Measurements from ENCODE around the gene RAC3. TPM values are rescaled to one million over a fixed set of nuclear protein-coding genes. Genes with fewer than 3 reads are reported as not detected.

RAC3 gene
- total and polyA plus RNA-seq, 2 of the 8 experiments (the other 6 are each of a cell fraction or from before 2014, with no cell fraction given): 177 to 299 TPM

DNA sequence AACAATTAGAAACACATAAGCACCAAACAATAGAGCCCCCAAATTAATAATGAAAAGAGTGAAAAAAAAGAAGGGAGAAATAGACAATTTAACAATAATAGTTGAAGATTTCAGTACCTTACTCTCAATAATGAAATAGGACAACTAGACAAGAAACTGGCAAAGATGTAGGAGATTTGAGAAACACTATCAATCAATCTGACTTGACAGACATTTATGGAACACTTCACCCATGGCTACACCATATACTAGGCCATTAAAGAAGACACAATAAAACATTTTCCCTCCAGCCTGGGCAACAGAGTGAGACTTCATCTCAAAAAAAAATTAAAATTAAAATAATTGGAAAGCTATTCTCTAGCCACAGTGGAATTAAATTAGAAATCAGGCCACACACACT lies 39.1 kb downstream of the RAC3 start:
- Histone ChIP-seq H3K27me3 (replicated peaks in 1 of 4; ENCODE audit: control insufficient read depth in 3 of 4, extremely low read depth in 1 of 4, insufficient read depth in 3 of 4, low read length in 3 of 4) (no peaks in the 10 kb centered on the region; a peak in 1 of 7 replicates), H3K4me1 (replicated peaks in 1 of 4; ENCODE audit: control insufficient read depth in 3 of 4, insufficient read depth in 4 of 4, low read length in 3 of 4) (peaks cover 0 to 4% (median 1%) of the 10 kb centered on the region in 4 experiments; a peak in 2 of 7 replicates), H3K36me3 (ENCODE audit: control insufficient read depth in 2 of 4, insufficient read depth in 4 of 4, low read length in 3 of 4) (no peaks in the 10 kb centered on the region), H3K27ac (ENCODE audit: low read depth, low read length) (no peak overlapping the region), H3K4me3 (ENCODE audit: extremely low read depth in 1 of 4, insufficient read depth in 2 of 4, low read depth in 3 of 4, low read length in 4 of 4) (no peak overlapping the region), H3K9me3 (ENCODE audit: insufficient read depth in 2 of 2, low read depth in 1 of 2, low read length in 1 of 2) (no peaks in the 10 kb centered on the region), H2AK5ac (ENCODE audit: low read depth, low read length) (no peak overlapping the region), H2BK20ac (ENCODE audit: low read length) (no peak overlapping the region), H4K91ac (replicated peaks; ENCODE audit: insufficient read length, low read length) (no peak overlapping the region), H2BK15ac (ENCODE audit: low read length) (no peak overlapping the region), H4K5ac (ENCODE audit: insufficient read length, low read depth, low read length) (no peak overlapping the region), H3K23ac (ENCODE audit: insufficient read length) (no peak overlapping the region), H3K9ac (replicated peaks in 1 of 4; ENCODE audit: extremely low read depth in 1 of 4, low read depth in 3 of 4, low read length in 3 of 4) (no peak overlapping the region), H3K79me1 (ENCODE audit: low read depth, low read length) (no peaks in the 10 kb centered on the region), H3K56ac (replicated peaks; ENCODE audit: insufficient read length, low read depth, low read length) (no peak overlapping the region), H2AFZ (ENCODE audit: low read length) (no peak overlapping the region), H3K18ac (ENCODE audit: extremely low read depth, low read length) (no peak overlapping the region), H2BK5ac (ENCODE audit: low read depth, low read length) (no peak overlapping the region), H3K23me2 (ENCODE audit: low read depth, low read length) (no peaks in the 10 kb centered on the region), H3K4ac (replicated peaks; ENCODE audit: insufficient read length, low read depth, low read length) (no peak overlapping the region), H3K14ac (ENCODE audit: insufficient read length) (no peak overlapping the region), H2BK120ac (replicated peaks; ENCODE audit: low read depth, low read length) (no peak overlapping the region), H3K79me2 (ENCODE audit: control insufficient read depth in 1 of 2, insufficient read depth in 2 of 2, low read length in 2 of 2) (no peaks in the 10 kb centered on the region), H4K20me1 (replicated peaks in 1 of 2; ENCODE audit: control insufficient read depth in 1 of 2, insufficient read depth in 2 of 2, low read length in 2 of 2) (no peaks in the 10 kb centered on the region), H4K8ac (ENCODE audit: extremely low read depth, insufficient read depth, low read length) (no peak overlapping the region), H2BK12ac (ENCODE audit: low read depth, low read length) (no peak overlapping the region), H3K4me2 (ENCODE audit: insufficient read depth in 1 of 2, low read depth in 2 of 2, low read length in 2 of 2) (no peak overlapping the region)
- FAIRE-seq (no peak), DNase-seq (ENCODE audit: low read depth in 1 of 2, low spot score in 2 of 2) (no peak)
- ChIA-PET POLR2A (ENCODE audit: partially characterized antibody) (interaction anchor here (16.2 kb wide), 1 partner anchor 15 kb away, joined by 161 read pairs; the partner anchor contains the start of genes GPS1 and RFNG), CTCF (ENCODE audit: partially characterized antibody) (interaction anchor here (1.2 to 2.2 kb wide), 3 partner anchors 37 to 83 kb away, joined by 3 to 8 read pairs (median 7); no protein-coding TSS in a partner anchor)
- TF ChIP-seq MAFK (IDR thresholded peaks at IDR 0.05; ENCODE audit: low read depth, low read length) (no peak), ZNF274 (IDR thresholded peaks at IDR 0.05; ENCODE audit: borderline replicate concordance, extremely low read depth, low read length) (no peak), EGR1 (IDR thresholded peaks at IDR 0.05; ENCODE audit: borderline replicate concordance, low read depth, low read length) (no peak), GTF2F1 (IDR thresholded peaks at IDR 0.05; ENCODE audit: borderline replicate concordance, low read depth, low read length) (no peak), SIN3A (conservative IDR thresholded peaks at IDR 0.05 in 1 of 2, IDR thresholded peaks at IDR 0.05 in 1 of 2; ENCODE audit: low read depth in 1 of 2, low read length in 2 of 2) (no peak), ASH2L (IDR thresholded peaks at IDR 0.05; ENCODE audit: low read length) (no peak), NANOG (IDR thresholded peaks at IDR 0.05; ENCODE audit: insufficient read depth, low read depth, low read length, poor library complexity, severe bottlenecking) (no peak), RXRA (IDR thresholded peaks at IDR 0.05; ENCODE audit: insufficient read depth, low read depth, low read length) (no peak), KDM5A (IDR thresholded peaks at IDR 0.05; ENCODE audit: low read length) (no peak), TEAD4 (IDR thresholded peaks at IDR 0.05; ENCODE audit: low read depth, low read length) (no peak), PHF8 (conservative IDR thresholded peaks at IDR 0.05; ENCODE audit: low read depth, low read length) (no peak), KDM4A (IDR thresholded peaks at IDR 0.05; ENCODE audit: low read depth, low read length, severe bottlenecking) (no peak), SUZ12 (IDR thresholded peaks at IDR 0.05; ENCODE audit: low read length) (no peak), SIX5 (IDR thresholded peaks at IDR 0.05; ENCODE audit: low read depth, low read length) (no peak)
- TF ChIP-seq, protein P1, sequence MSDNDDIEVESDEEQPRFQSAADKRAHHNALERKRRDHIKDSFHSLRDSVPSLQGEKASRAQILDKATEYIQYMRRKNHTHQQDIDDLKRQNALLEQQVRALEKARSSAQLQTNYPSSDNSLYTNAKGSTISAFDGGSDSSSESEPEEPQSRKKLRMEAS (IDR thresholded peaks at IDR 0.05): no peak

All from H1 (cell line).